ENCODE measurements around the gene DDRGK1.

Gene DDRGK1

GRCh38 chr20:3208786-3209256 is 4.3 kb upstream of the DDRGK1 start:
- H3K9me3 ChIP-seq (ENCODE audit: insufficient read depth, low read length) = no peaks in the 10 kb centered on the region
- H3K27ac ChIP-seq (ENCODE audit: low read length) = peak overlapping the region; percentile 71
- peak overlapping the region; percentile 98 for H3K9ac ChIP-seq (ENCODE audit: low read length)
- H3K4me2 ChIP-seq (ENCODE audit: low read length) = peak overlapping the region; percentile 91
- H3K79me2 ChIP-seq (ENCODE audit: low read length) = peaks cover 62% of the 10 kb centered on the region
- H4K20me1 ChIP-seq (ENCODE audit: insufficient read depth, low read length) = no peaks in the 10 kb centered on the region
- peak overlapping the region; percentile 98 for H3K4me3 ChIP-seq (ENCODE audit: low read length)
- peaks cover 8% of the 10 kb centered on the region for H3K36me3 ChIP-seq (replicated peaks; ENCODE audit: low read depth, low read length)
- TF ChIP-seq EZH2phosphoT487 (IDR thresholded peaks at IDR 0.05; ENCODE audit: low read depth) (no peak), CTCF (IDR thresholded peaks at IDR 0.05; ENCODE audit: low read depth, low read length) (no peak)
- H3K27me3 ChIP-seq (ENCODE audit: low read depth, low read length) = no peaks in the 10 kb centered on the region
- H2AFZ ChIP-seq (ENCODE audit: low read depth, low read length) = peak overlapping the region; percentile 78
- peaks cover 13% of the 10 kb centered on the region for H3K4me1 ChIP-seq (ENCODE audit: low read length)

GRCh38 chr20:3203315-3204123 is 963 bp downstream of the DDRGK1 start:
- no peak for TF ChIP-seq EZH2phosphoT487 (IDR thresholded peaks at IDR 0.05; ENCODE audit: low read depth)
- no peak for TF ChIP-seq CTCF (IDR thresholded peaks at IDR 0.05; ENCODE audit: low read depth, low read length)
- 0 out of 2 replicates have a peak overlapping the region, but pooled peaks have one; percentile 85 for H2AFZ ChIP-seq (ENCODE audit: low read depth, low read length)
- peaks cover 29% of the 10 kb centered on the region for H3K79me2 ChIP-seq (ENCODE audit: low read length)
- peak overlapping the region; percentile 76 for H3K4me2 ChIP-seq (ENCODE audit: low read length)
- H3K4me1 ChIP-seq (ENCODE audit: low read length) = peaks cover 13% of the 10 kb centered on the region
- peaks cover 31% of the 10 kb centered on the region for H3K36me3 ChIP-seq (replicated peaks; ENCODE audit: low read depth, low read length)
- H3K27me3 ChIP-seq (ENCODE audit: low read depth, low read length) = no peaks in the 10 kb centered on the region
- H4K20me1 ChIP-seq (ENCODE audit: insufficient read depth, low read length) = no peaks in the 10 kb centered on the region
- peak overlapping the region; percentile 89 for H3K4me3 ChIP-seq (ENCODE audit: low read length)
- peak overlapping the region; percentile 95 for H3K9ac ChIP-seq (ENCODE audit: low read length)
- H3K27ac ChIP-seq (ENCODE audit: low read length) = peak overlapping the region; percentile 72
- H3K9me3 ChIP-seq (ENCODE audit: insufficient read depth, low read length) = no peaks in the 10 kb centered on the region

GRCh38 chr20:3202965-3203314 is 1.5 kb downstream of the DDRGK1 start:
- H3K79me2 ChIP-seq (ENCODE audit: low read length) = peaks cover 24% of the 10 kb centered on the region
- H3K36me3 ChIP-seq (replicated peaks; ENCODE audit: low read depth, low read length) = peaks cover 31% of the 10 kb centered on the region
- H3K4me1 ChIP-seq (ENCODE audit: low read length) = peaks cover 7% of the 10 kb centered on the region; the same call in 1 of the 2 replicates
- H3K9ac ChIP-seq (ENCODE audit: low read length) = peak overlapping the region; percentile 95
- TF ChIP-seq EZH2phosphoT487 (IDR thresholded peaks at IDR 0.05; ENCODE audit: low read depth) (no peak), CTCF (IDR thresholded peaks at IDR 0.05; ENCODE audit: low read depth, low read length) (no peak)
- no peaks in the 10 kb centered on the region for H3K9me3 ChIP-seq (ENCODE audit: insufficient read depth, low read length)
- peak overlapping the region; percentile 89 for H3K4me3 ChIP-seq (ENCODE audit: low read length)
- no peaks in the 10 kb centered on the region for H4K20me1 ChIP-seq (ENCODE audit: insufficient read depth, low read length)
- peak overlapping the region; percentile 76 for H3K4me2 ChIP-seq (ENCODE audit: low read length)
- no peak overlapping the region for H2AFZ ChIP-seq (ENCODE audit: low read depth, low read length)
- no peaks in the 10 kb centered on the region for H3K27me3 ChIP-seq (ENCODE audit: low read depth, low read length)
- H3K27ac ChIP-seq (ENCODE audit: low read length) = no peak overlapping the region

- Histone ChIP-seq H3K79me2 (ENCODE audit: low read length) (peaks cover 24% of the 10 kb centered on the region), H3K27ac (ENCODE audit: low read length) (no peak overlapping the region), H3K4me3 (ENCODE audit: low read length) (no peak overlapping the region), H3K9me3 (ENCODE audit: insufficient read depth, low read length) (no peaks in the 10 kb centered on the region), H3K4me1 (ENCODE audit: low read length) (peaks cover 7% of the 10 kb centered on the region; the same call in 1 of the 2 replicates), H3K36me3 (replicated peaks; ENCODE audit: low read depth, low read length) (peaks cover 48% of the 10 kb centered on the region), H3K27me3 (ENCODE audit: low read depth, low read length) (no peaks in the 10 kb centered on the region), H2AFZ (ENCODE audit: low read depth, low read length) (no peak overlapping the region), H3K4me2 (ENCODE audit: low read length) (no peak overlapping the region), H4K20me1 (ENCODE audit: insufficient read depth, low read length) (no peaks in the 10 kb centered on the region), H3K9ac (ENCODE audit: low read length) (no peak overlapping the region)
- TF ChIP-seq CTCF (IDR thresholded peaks at IDR 0.05; ENCODE audit: low read depth, low read length) (no peak), EZH2phosphoT487 (IDR thresholded peaks at IDR 0.05; ENCODE audit: low read depth) (no peak)
These were observed 4.3 kb downstream of the DDRGK1 start for GRCh38 chr20:3199976-3200755.
